A549 (cell line): ENCODE measurements around the gene PTPRE. TPM values are rescaled to one million over a fixed set of nuclear protein-coding genes. Genes with fewer than 3 reads are reported as not detected.
"Not testable (repeated sequence)": the region's sequence is repeated elsewhere in the genome, so short reads cannot be mapped to it uniquely, and the experiment has no call there.

Experiments used
- ATAC-seq, 2 experiments: fragments of 200-7000 bp in 1 of 2; fragments of >200 bp in 1 of 2; cut with Nextera tagmentation in 1 of 2; cut with Tn5 transposase in 1 of 2; 3 replicates each; pipeline versions ENCODE4 v1.8.0 to v1.9.1; 2018 to 2020; ENCODE audit warnings: mild to moderate bottlenecking in 1 of 2, moderate library complexity in 1 of 2
- CTCF ChIA-PET: fragments of 300-600 bp; sonication (Branson Sonifier 250); formaldehyde crosslinking; extraction: SDS; loops from one replicate; lab custom pipeline; 2021; ENCODE audit warnings: antibody characterized with exemption, inconsistent platforms; lab: Yijun Ruan, JAX
- POLR2A ChIA-PET: fragments of 350-600 bp; formaldehyde crosslinking; extraction: SDS; loops from one replicate; lab custom pipeline; 2021; ENCODE audit warnings: antibody characterized with exemption, inconsistent platforms; lab: Yijun Ruan, JAX
- DNase-seq, 2 experiments: peaks; one replicate each; pipeline versions ENCODE4 v3.0.0 to v3.0.0-alpha.2; 2011 to 2016; ENCODE audit warnings: low read depth in 1 of 2, low spot score in 1 of 2
- FAIRE-seq: peaks from 2 replicates; lab custom pipeline; 2011; peaks lifted over from hg19 to GRCh38; lab: Jason Lieb, UNC
- H3K27ac ChIP-seq, 2 experiments: fragments of >200 bp; sonication (Bioruptor Twin); formaldehyde crosslinking; 3 replicates each; pipeline ENCODE4 v1.5.1; 2016 to 2017
- H3K4me1 ChIP-seq: fragments of >200 bp; sonication (Bioruptor Twin); formaldehyde crosslinking; 3 replicates; pipeline ENCODE4 v1.6.1; 2016
- H3K4me2 ChIP-seq: fragments of >200 bp; sonication (Bioruptor Twin); formaldehyde crosslinking; 3 replicates; pipeline ENCODE4 v1.6.1; 2016
- H3K4me3 ChIP-seq: fragments of >200 bp; sonication (Bioruptor Twin); formaldehyde crosslinking; 3 replicates; pipeline ENCODE4 v1.5.1; 2016
- H3K9me3 ChIP-seq: fragments of >200 bp; sonication (Bioruptor Twin); formaldehyde crosslinking; 3 replicates; pipeline ENCODE4 v1.6.1; 2016
- CTCF ChIP-seq: fragments of >200 bp; sonication (Bioruptor Twin); formaldehyde crosslinking; IDR thresholded peaks from 3 replicates; pipeline ENCODE4 v1.5.1; 2016
- EHF ChIP-seq: fragments of 250-450 bp; sonication (Bioruptor Pico); IDR thresholded peaks from 2 replicates; pipeline ENCODE4 v1.5.0; 2020; ENCODE audit warnings: mild to moderate bottlenecking
- ELK1 ChIP-seq: fragments of 150-350 bp; IDR thresholded peaks from 2 replicates; pipeline ENCODE4 v1.6.1; 2014; ENCODE audit warnings: low read depth, mild to moderate bottlenecking, low read length
- FOXS1 ChIP-seq: fragments of 250-450 bp; sonication (Bioruptor Pico); IDR thresholded peaks from 2 replicates; pipeline ENCODE4 v1.5.0; 2020; ENCODE audit warnings: mild to moderate bottlenecking, moderate library complexity
- GATA3 ChIP-seq: IDR thresholded peaks from 2 replicates; pipeline ENCODE4 v1.6.1; 2012; ENCODE audit warnings: borderline replicate concordance
- HDAC2 ChIP-seq: fragments of 200-600 bp; sonication (generic); IDR thresholded peaks from 2 replicates; pipeline ENCODE4 v1.6.1; 2016
- HES2 ChIP-seq: fragments of >200 bp; sonication (Bioruptor Twin); formaldehyde crosslinking; IDR thresholded peaks from 2 replicates; pipeline ENCODE4 v1.6.1; 2016
- HOXA7 ChIP-seq: fragments of 250-450 bp; sonication (Bioruptor Pico); IDR thresholded peaks from 2 replicates; pipeline ENCODE4 v1.5.0; 2020; ENCODE audit warnings: mild to moderate bottlenecking, moderate library complexity
- MAX ChIP-seq: IDR thresholded peaks from 2 replicates; pipeline ENCODE4 v1.6.1; 2012
- MYC ChIP-seq: IDR thresholded peaks from 2 replicates; pipeline ENCODE4 v1.6.1; 2012; ENCODE audit warnings: mild to moderate bottlenecking, inconsistent platforms, low read length, improper control_type of control experiment, borderline replicate concordance
- POLR2A ChIP-seq: IDR thresholded peaks from 2 replicates; pipeline ENCODE4 v1.6.1; 2012; ENCODE audit warnings: mild to moderate bottlenecking, low read length
- POLR2AphosphoS2 ChIP-seq: conservative IDR thresholded peaks from 2 replicates; pipeline ENCODE4 v1.6.1; 2012; ENCODE audit warnings: low read length, improper control_type of control experiment, inconsistent platforms
- RAD21 ChIP-seq, 2 experiments: fragments of >200 bp in 1 of 2; sonication (Bioruptor Twin) in 1 of 2; formaldehyde crosslinking in 1 of 2; IDR thresholded peaks in 1 of 2; conservative IDR thresholded peaks in 1 of 2; 2 replicates in 1 of 2; 3 replicates in 1 of 2; pipeline ENCODE4 v1.6.1; 2012 to 2018; ENCODE audit warnings: inconsistent platforms in 1 of 2
- RARB ChIP-seq: fragments of 250-450 bp; sonication (Bioruptor Pico); IDR thresholded peaks from 2 replicates; pipeline ENCODE4 v1.8.0; 2021; ENCODE audit warnings: mild to moderate bottlenecking, moderate library complexity
- RCOR1 ChIP-seq: fragments of 150-350 bp; IDR thresholded peaks from 2 replicates; pipeline ENCODE4 v1.6.1; 2014; ENCODE audit warnings: antibody characterized with exemption, low read length, low read depth
- RFX5 ChIP-seq: fragments of 450-650 bp; IDR thresholded peaks from 2 replicates; pipeline ENCODE4 v1.7.1; 2014; ENCODE audit warnings: antibody characterized with exemption, mild to moderate bottlenecking, moderate library complexity
- SMC3 ChIP-seq: fragments of >200 bp; sonication (Bioruptor Twin); formaldehyde crosslinking; IDR thresholded peaks from 3 replicates; pipeline ENCODE4 v1.6.1; 2018; ENCODE audit warnings: inconsistent platforms
- TFCP2L1 ChIP-seq: fragments of 250-450 bp; sonication (Bioruptor Pico); IDR thresholded peaks from 2 replicates; pipeline ENCODE4 v1.5.0; 2021; ENCODE audit warnings: mild to moderate bottlenecking
- USF2 ChIP-seq: fragments of 450-650 bp; IDR thresholded peaks from 2 replicates; pipeline ENCODE4 v1.6.1; 2014; ENCODE audit warnings: antibody characterized with exemption
- ZSCAN20 ChIP-seq: fragments of 250-450 bp; sonication (Bioruptor Pico); IDR thresholded peaks from 2 replicates; pipeline ENCODE4 v1.8.0; 2022; ENCODE audit warnings: mild to moderate bottlenecking, moderate library complexity
- WGBS: methylation state at CpG from one replicate; pipeline ENCODE4 v1.1.6; 2017; ENCODE audit errors: missing lambda C conversion rate; 5-methylcytosine and 5-hydroxymethylcytosine counted together
- polyA plus RNA-seq, 4 experiments: library from polyadenylated mRNA; depleted of rRNA in 3 of 4; stranded (reverse); fragments of >200 nt; fragmentation: RNase III in 1 of 4; extraction: RNeasy Plus Mini Kit Qiagen cat#74134 plus additional on column Dnase treatment in 1 of 4; gene quantifications; 2 replicates in 3 of 4; 3 replicates in 1 of 4; pipeline ENCODE4 v1.2.3, GENCODE V29; 2011 to 2017

The PTPRE gene
- polyA plus RNA-seq, 2 of the 4 experiments (the other 2 are of a cell fraction): 0.31 to 1.5 TPM

DNA sequence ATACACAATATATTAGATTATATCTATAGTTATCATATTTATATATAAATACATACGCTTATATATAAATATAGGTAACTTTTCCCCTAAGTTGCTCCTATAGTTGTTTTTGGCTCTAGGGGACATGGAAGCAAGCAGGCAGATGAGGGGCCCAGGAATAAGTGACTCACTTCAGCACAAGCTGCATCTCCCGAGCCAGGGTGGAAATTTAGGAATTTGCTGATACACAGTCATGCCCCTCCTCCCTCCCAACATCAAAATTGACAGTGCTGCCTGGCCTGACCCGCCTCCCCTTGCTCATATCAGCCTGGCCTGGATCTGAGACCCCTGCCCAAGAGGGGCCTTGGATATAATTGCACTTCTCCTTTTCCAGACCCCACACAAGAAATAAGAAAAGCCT is 185.6 kb downstream of the PTPRE start (continued):
- no peak for TF ChIP-seq HES2

GRCh38 chr10:128094596-128094995 is 187.7 kb downstream of the PTPRE start:
- CTCF ChIA-PET: interaction anchor here (0.9 to 2.1 kb wide), 3 partner anchors 15 to 188 kb away, joined by 4 to 5 read pairs (median 5); partner anchors contain the start of gene PTPRE
- ATAC-seq, H3K9me3 ChIP-seq, H3K4me3 ChIP-seq, POLR2A ChIA-PET, H3K4me2 ChIP-seq, DNase-seq, H3K27ac ChIP-seq, FAIRE-seq, H3K4me1 ChIP-seq: not testable (repeated sequence)
- WGBS: 96% methylated on average over 4 of the region's 4 CpGs

DNA sequence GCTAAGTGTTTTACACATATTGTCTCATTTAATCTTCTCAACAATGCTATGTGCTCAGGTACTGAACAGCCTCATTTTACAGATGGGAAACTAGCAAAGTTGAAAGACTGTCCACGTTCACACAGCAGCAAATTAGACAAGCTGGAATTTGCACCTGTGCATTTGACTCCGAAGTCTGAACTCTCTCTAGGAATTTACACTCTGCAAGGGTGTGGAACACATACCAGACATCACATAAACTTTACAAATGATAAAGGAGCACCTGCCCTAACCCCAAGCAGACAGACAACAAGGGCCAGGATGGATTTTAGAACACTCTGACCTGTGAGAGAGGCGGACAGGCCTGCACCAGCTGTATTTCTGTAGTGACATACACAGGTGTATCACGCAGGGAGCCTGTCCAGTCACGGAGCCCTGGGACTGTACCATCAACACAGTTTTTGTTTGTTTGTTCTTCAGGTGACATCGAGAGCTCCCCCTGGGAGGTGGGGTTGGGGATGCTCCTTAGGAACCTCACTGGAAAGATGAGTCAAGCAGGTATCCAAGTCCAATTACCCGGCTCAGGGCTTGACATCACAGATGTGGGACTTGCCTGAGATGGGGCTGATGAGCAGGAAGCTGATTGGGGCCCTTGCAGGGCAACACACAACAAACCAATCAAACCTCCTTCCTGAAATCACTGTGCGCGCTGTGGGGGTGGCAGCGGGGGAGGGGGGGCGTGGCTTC is 188.3 kb downstream of the PTPRE start:
- FAIRE-seq (no peak), ATAC-seq (peak in 1 of 2 experiments; percentile 29; a peak in 3 of 6 replicates), DNase-seq (peak in 1 of 2 experiments; percentile 18)
- no peak overlapping the region for H3K4me2 ChIP-seq
- no peaks in the 10 kb centered on the region for H3K9me3 ChIP-seq
- TF ChIP-seq RCOR1: no peak
- no peak for TF ChIP-seq HDAC2
- no peak for TF ChIP-seq GATA3
- no peak for TF ChIP-seq POLR2A
- no peak for TF ChIP-seq FOXS1 (CRISPR knock-in tag)
- TF ChIP-seq EHF (CRISPR knock-in tag): no peak
- TF ChIP-seq SMC3: no peak
- no peak for TF ChIP-seq CTCF
- no peak for TF ChIP-seq RAD21 (conservative IDR thresholded peaks at IDR 0.05 in 1 of 2, IDR thresholded peaks at IDR 0.05 in 1 of 2)
- TF ChIP-seq USF2: no peak
- TF ChIP-seq POLR2AphosphoS2: no peak; the same call in 1 of the 2 replicates
- POLR2A ChIA-PET: no interaction called here
- no peaks in the 10 kb centered on the region for H3K4me1 ChIP-seq
- WGBS: 64% methylated on average over 7 of the region's 11 CpGs
- no peak overlapping the region for H3K27ac ChIP-seq
- H3K4me3 ChIP-seq: no peak overlapping the region
- CTCF ChIA-PET: interaction anchor here (0.7 to 2.1 kb wide), 6 partner anchors 12 to 188 kb away, joined by 3 to 5 read pairs (median 4); partner anchors contain the start of gene PTPRE

GRCh38 chr10:128095753-128096469 is 189.0 kb downstream of the PTPRE start:
- Histone ChIP-seq H3K4me3 (no peak overlapping the region), H3K4me1 (no peaks in the 10 kb centered on the region), H3K9me3 (no peaks in the 10 kb centered on the region), H3K27ac (no peak overlapping the region), H3K4me2 (no peak overlapping the region)
- FAIRE-seq (no peak), ATAC-seq (peak in 1 of 2 experiments; percentile 6; a peak in 2 of 6 replicates), DNase-seq (no peak)
- POLR2A ChIA-PET: no interaction called here
- CTCF ChIA-PET: interaction anchor here (0.7 to 2.1 kb wide), 6 partner anchors 11 to 27 kb away, joined by 3 to 5 read pairs (median 4); no protein-coding TSS in a partner anchor
- TF ChIP-seq RARB (CRISPR knock-in tag) (no peak), MYC (no peak), ELK1 (no peak), POLR2AphosphoS2 (no peak), RFX5 (no peak), ZSCAN20 (CRISPR knock-in tag) (no peak), TFCP2L1 (no peak), MAX (no peak), HOXA7 (CRISPR knock-in tag) (no peak)
- 83% methylated on average over 11 of the region's 11 CpGs for WGBS
